BE2C (cell line): ENCODE results near the gene ARHGAP35.
"Not testable (repeated sequence)": the region's sequence is repeated elsewhere in the genome, so short reads cannot be mapped to it uniquely, and the experiment has no call there.

Experiments
- DNase-seq: peaks from one replicate; pipeline ENCODE4 v3.0.0-alpha.2; 2020
- H3K27me3 ChIP-seq: fragments of 250-450 bp; sonication (Bioruptor Pico); 2 replicates; pipeline ENCODE4 v1.5.1; 2020; ENCODE audit warnings: mild to moderate bottlenecking
- H3K36me3 ChIP-seq: fragments of 250-450 bp; sonication (Bioruptor Pico); 2 replicates; pipeline ENCODE4 v1.5.1; 2020; ENCODE audit warnings: mild to moderate bottlenecking
- H3K4me1 ChIP-seq: fragments of 250-450 bp; sonication (Bioruptor Pico); 2 replicates; pipeline ENCODE4 v1.5.1; 2020
- H3K4me3 ChIP-seq: 2 replicates; pipeline ENCODE4 v1.5.1; 2011; ENCODE audit warnings: low read depth, low read length
- H3K9me3 ChIP-seq: fragments of 250-450 bp; sonication (Bioruptor Pico); 2 replicates; pipeline ENCODE4 v1.5.1; 2020
- CTCF ChIP-seq: IDR thresholded peaks from 2 replicates; pipeline ENCODE4 v1.5.1; 2012; ENCODE audit warnings: mild to moderate bottlenecking, low read depth, low read length

ARHGAP35 gene

GRCh38 chr19:46821512-46822409, 39.0 kb upstream of the ARHGAP35 start:
- Histone ChIP-seq H3K36me3 (no peaks in the 10 kb centered on the region), H3K4me1 (no peaks in the 10 kb centered on the region), H3K4me3 (no peak overlapping the region), H3K9me3 (no peaks in the 10 kb centered on the region; the same call in 1 of the 2 replicates), H3K27me3 (no peaks in the 10 kb centered on the region)
- TF ChIP-seq CTCF, result no peak
- no peak for DNase-seq

DNA sequence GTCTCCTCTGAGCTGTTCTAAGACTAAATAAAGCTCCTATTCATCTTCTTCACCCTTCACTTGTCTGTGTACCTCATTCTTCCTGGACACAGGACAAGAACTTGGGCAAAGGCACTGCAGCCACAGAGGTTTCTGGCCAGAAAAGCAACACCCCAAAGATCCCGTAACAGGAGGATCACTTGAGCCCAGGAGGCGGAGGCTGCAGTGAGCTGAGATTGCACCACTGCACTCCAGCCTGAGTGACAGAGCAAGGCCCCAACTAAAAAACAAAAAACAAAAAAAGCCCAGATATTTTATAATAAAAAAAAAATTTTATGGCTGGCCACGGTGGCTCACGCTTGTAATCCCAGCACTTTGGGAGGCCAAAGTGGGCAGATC, 38.4 kb upstream of the ARHGAP35 start:
- H3K4me1 ChIP-seq, H3K36me3 ChIP-seq, DNase-seq, H3K4me3 ChIP-seq, H3K9me3 ChIP-seq, H3K27me3 ChIP-seq: not testable (repeated sequence)

DNA sequence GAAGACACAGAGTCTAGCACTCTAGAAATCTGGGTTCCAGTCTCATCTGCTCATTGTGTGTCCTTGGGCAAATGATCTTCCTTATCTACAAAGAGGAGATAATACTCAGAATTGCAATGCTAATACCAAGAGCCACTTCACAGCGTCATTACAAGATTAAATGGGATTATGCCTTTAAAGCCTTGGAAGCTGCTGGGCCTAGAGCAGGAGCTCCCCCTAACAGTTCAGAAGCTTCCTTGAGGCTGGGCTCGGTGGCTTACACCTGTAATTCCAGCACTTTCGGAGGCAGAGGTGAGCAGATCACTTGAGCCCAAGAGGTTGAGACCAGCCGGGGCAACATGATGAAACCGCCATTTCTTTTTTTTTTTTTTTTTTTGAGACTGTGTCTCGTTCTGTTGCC, 37.7 kb upstream of the ARHGAP35 start:
- TF ChIP-seq CTCF, result no peak
- Histone ChIP-seq H3K4me3 (no peak overlapping the region), H3K4me1 (no peaks in the 10 kb centered on the region), H3K36me3 (no peaks in the 10 kb centered on the region), H3K9me3 (no peaks in the 10 kb centered on the region; the same call in 1 of the 2 replicates), H3K27me3 (no peaks in the 10 kb centered on the region)
- no peak for DNase-seq

DNA sequence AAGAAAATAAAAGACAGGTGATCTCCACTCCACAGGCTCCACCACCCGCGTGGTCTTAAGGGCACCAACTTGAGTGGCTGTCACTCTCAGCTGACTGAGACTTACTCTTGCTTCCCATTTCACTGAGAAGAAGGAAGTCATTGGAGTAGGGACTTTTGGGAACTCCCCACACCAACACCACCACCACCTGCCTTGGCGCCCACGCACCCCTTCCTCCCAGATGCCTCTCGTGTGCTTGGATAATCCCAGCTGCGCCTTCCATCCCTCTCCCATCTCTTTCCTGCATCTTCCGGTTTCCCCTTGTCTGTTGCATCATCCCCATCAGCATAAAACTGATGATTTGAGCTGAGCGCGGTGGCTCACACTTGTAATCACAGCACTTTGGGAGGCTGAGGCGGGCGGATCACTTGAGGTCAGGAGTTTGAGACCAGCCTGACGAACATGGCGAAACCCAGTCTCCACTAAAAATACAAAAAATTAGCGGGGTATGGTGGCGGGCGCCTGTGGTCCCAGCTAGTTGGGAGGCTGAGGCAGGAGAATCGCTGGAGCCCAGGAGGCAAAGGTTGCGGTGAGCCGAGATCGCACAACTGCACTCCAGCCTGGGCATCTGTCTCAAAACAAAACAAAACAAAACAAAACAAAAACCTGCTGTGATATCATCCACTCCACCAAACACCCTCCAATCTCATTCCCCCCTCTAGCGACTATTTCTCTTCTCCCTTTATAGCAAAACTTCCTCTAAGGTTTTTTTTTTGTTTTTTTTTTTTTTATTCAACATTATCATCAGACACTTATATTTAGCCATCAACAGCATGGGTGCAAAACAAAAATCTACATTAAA, 35.7 kb upstream of the ARHGAP35 start:
- DNase-seq, result no peak
- Histone ChIP-seq H3K27me3 (no peaks in the 10 kb centered on the region), H3K36me3 (no peaks in the 10 kb centered on the region), H3K4me3 (no peak overlapping the region), H3K9me3 (no peaks in the 10 kb centered on the region), H3K4me1 (no peaks in the 10 kb centered on the region)
- TF ChIP-seq CTCF, result no peak

DNA sequence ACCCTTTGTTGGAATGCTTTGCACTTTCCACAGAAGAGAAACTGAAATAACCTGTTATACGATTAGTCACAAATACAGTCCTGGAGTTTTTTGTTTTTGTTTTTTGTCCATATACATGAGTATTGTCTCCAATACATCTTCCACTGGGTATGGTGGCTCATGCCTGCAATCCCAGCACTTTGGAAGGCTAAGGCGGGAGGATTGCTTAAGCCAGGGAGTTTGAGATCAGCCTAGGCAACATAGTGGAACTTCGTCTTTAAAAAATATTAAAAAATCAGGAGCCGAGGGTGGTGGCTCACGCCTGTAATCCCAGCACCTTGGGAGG, 35.1 kb upstream of the ARHGAP35 start:
- TF ChIP-seq CTCF, result no peak
- Histone ChIP-seq H3K27me3 (no peaks in the 10 kb centered on the region), H3K9me3 (no peaks in the 10 kb centered on the region), H3K36me3 (no peaks in the 10 kb centered on the region), H3K4me1 (no peaks in the 10 kb centered on the region), H3K4me3 (no peak overlapping the region)
- no peak for DNase-seq

GRCh38 chr19:46828484-46828883, 32.3 kb upstream of the ARHGAP35 start:
- Histone ChIP-seq H3K4me3 (no peak overlapping the region), H3K27me3 (no peaks in the 10 kb centered on the region), H3K9me3 (no peaks in the 10 kb centered on the region), H3K4me1 (no peaks in the 10 kb centered on the region), H3K36me3 (no peaks in the 10 kb centered on the region)
- TF ChIP-seq CTCF, result no peak
- no peak for DNase-seq
